HG03135 (cell line): ENCODE measurements around the gene CFAP54.
A peak's percentile ranks its signal among the peaks of the same experiment; 100 is the strongest.
"Not testable (repeated sequence)": the region's sequence is repeated elsewhere in the genome, so short reads cannot be mapped to it uniquely, and the experiment has no call there.

ENCODE experiments used
- ATAC-seq: cut with Tn5 transposase; IDR thresholded peaks from one replicate; pipeline ENCODE4 v1.9.1; 2021; ENCODE audit warnings: mild to moderate bottlenecking, moderate library complexity; ENCODE audit not compliant: unreplicated experiment

Gene CFAP54

DNA sequence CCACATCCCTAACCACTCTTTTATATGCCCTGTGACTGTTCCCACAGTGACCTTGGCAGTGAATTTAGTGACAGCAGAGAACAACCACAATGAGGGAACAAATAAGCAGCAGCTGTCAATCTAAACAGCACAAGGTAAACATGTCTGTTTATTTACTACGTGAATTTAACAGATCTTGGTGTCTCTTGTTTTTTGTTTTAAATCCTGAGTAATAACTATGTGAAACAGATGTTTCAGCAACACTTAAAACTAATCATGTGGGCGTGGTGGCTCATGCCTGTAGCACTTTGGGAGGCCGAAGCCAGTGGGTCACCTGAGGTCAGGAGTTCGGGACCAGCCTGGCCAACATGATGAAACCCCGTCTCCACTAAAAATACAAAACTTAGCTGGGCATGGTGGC is 17.0 kb upstream of the CFAP54 start:
- no peak for ATAC-seq

DNA sequence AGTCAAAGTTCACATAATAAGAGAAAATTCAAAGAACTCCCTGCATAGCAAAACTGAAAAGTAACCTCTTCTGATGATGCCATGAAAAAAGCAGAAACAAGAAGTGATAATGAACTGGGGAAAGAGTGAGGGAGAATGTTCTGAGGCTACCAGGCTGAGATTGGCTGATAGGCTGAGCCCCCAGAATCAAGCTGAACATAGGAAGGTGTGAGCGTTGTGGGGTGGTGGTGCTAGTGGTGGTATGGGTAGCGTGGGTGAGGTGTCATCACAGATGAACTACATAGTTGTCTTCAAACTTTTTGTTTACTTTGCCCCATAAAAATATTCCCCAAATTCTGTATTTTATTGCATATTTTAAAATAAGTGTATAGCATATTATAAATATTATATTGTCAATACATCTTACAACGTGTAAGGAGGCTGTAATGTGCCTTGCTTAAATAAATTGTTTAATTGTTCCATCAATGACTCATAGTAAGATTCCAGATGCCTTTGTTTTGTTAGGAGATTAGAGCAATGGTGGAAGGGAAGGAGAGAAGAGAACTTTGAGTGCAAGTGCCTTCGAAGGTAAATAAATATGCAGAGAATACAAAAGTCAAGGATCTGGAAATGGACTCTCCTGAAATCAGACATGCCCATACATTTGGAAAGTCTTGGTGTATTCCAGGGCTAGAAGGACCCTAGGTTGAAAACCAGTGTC is 15.8 kb upstream of the CFAP54 start:
- ATAC-seq, result no peak

DNA sequence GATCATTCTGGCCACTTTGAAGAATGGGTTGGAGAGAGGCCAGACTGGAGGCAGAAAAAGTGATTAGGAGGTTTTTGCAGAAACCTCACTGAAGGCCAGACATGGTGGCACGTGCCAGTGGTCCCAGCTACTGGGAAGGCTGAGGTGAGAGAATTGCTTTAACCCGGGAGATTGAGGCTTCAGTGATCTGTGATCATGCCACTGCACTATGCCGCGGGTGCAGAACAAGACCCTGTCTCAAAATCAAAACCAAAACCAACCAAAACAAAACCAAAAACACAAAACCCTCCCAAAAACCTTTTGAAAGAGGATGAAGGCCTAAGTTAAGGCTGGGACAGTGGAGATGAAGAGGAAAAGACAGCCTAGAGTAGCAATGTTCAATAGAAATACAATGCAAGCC is 15.2 kb upstream of the CFAP54 start:
- no peak for ATAC-seq

DNA sequence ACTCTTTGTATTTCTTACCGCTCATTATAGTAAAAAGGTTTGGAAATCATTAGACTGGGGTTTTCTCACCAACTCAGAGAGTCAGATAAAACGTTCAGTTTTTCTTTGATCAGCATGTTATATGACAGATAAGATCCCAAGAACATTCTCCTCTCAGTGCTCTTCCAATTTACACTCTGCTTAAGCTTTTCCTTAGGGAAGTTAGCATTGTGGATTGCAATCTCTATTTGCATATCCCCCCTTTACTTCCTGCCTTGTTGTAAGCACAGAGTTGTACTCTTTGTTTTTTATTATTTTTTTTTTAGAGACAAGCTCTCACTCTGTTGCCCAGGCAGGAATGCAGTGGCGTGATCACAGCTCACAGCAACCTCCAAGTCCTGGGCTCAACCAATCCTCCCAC is 11.4 kb upstream of the CFAP54 start:
- no peak for ATAC-seq

DNA sequence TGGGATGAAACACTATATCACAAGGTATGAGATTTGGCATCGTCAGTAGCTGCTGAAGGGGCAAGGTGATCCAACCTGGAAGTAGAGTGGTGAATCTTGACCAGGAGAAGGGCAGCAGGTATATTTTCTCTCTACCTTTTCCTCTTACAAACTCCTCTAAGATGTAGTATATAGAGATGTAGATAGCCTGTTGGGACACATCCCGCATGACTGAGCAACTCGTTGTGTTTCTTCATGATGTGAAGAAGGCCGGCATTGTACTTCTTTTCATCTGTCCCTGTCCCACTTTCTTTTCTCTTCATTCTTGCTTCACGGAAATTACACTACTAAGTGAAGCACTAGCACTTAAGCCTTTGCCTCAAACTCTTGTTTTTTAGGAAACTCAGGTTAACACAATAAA is 7.3 kb upstream of the CFAP54 start:
- no peak for ATAC-seq

DNA sequence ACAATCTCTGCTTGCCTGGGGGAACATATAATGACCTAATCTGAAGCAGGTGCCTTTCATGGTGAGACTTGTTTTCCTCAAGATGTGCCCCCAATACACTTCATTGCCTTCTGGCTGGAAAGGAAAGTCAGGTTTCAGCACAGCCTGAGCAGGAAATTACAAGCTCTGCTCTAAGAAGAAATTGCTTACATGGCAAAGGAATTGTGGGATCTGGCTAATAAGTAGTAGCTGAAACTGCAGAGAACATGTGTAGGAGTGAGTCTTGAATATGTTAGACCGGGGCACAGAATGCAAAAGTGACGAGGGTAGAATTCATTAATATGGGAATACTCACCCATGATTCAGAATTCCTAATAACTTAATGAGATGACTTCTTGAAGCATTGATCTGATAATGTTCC is 6.3 kb upstream of the CFAP54 start:
- no peak for ATAC-seq

DNA sequence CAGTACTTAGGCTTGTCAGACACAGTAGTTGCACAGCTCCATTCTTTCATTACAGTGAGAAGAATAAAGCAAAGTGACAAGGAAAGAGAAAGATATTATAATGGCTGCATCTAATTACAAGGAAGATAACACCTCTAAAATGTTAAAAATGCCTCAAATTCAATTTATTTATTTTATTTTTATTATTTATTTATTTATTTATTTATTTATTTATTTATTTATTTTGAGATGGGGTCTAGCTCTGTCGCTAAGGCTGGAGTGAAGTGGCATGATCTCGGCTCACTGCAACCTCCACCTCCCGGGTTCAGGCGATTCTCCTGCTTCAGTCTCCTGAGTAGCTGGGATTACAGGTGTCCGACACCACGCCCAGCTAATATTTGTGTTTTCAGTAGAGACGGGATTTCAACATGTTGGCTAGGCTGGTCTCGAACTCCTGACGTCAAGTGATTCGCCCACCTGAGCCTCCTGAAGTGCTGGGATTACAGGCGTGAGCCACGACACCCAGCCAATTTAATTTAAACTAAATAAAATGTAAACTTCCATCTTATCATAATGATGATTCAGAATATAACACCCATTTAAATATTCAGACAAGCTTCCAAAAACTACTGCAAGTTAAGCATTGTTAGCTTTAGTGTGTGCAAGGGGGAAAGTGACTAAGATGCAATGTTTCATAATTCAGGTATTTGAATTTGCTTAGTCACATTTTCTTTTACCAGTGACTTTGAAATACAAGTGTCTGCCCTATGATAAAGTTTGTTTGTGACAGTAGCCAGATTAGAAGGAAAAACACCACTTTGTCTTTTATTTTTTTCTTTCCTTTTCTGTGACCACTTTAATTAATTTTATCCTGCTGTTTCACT is 2.4 kb upstream of the CFAP54 start:
- no peak for ATAC-seq

DNA sequence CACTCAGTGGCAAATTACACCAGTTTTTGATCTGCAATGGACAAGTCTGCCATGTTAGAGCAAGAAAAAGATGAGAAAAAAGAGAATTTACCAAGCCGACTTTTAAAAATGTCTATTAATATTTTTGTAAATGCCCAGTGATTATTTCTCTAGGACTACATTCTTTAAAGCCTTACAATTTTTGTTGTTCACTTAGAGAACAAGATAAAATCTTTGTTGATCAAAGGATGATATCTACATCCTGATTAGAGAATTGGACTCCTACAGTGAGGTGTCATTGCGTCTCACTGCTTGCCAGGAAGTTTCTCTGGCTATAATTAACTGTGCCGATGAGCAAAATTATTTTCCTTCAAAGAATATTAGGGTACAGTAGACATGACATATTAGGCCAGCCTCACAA is 1.7 kb upstream of the CFAP54 start:
- ATAC-seq, result no peak

DNA sequence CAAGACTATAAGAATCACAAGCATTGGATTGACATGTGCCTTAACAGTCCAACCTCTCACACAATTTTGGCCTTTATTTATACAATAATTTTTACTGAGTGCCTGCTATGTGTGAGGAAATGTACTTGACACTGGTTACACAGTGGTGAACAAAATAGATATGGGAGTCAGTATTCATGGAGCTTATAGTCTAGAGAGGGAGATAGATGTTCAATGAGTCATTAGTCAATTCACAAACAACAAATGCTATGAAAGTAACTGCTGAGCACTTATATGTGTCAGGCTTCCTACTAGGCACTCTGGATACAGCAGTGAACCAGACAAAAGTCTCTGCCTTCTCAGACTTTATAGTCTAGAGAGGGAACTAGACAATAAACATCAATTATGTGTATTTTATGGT is 3.7 kb downstream of the CFAP54 start:
- ATAC-seq, result no peak

DNA sequence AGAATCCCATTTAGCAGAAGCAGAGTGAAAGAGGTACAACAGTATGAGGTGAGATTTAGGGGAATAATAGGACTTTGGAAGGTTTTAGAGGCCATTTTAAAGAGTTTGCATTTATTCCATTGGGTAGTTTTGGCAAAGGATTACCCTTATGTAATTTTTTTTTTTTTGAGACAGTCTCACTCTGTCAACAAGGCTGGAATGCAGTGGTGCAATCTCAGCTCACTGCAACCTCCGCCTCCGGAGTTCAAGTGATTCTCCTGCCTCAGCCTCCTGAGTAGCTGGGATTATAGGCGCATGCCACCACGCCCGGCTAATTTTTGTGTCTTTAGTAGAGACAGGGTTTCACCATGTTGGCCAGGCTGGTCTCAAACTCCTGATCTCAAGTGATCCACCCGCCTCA is 4.8 kb downstream of the CFAP54 start:
- not testable (repeated sequence) for ATAC-seq

DNA sequence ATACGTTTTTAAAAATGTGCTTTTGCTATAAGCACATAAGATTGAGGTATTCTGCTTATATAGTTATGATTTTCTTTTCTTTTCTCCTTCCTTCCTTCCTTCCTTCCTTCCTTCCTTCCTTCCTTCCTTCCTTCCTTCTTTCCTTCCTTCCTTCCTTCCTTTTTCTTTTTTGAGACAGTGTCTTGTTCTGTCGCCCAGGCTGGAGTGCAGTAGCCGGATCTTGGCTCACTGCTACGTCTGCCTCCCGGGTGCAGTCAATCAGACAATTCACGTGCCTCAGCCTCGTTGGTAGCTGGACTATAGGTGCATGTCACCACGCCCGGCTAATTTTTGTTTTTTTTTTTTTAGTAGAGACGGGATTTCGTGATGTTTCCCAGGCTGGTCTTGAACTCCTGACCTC is 5.8 kb downstream of the CFAP54 start:
- ATAC-seq, result no peak

DNA sequence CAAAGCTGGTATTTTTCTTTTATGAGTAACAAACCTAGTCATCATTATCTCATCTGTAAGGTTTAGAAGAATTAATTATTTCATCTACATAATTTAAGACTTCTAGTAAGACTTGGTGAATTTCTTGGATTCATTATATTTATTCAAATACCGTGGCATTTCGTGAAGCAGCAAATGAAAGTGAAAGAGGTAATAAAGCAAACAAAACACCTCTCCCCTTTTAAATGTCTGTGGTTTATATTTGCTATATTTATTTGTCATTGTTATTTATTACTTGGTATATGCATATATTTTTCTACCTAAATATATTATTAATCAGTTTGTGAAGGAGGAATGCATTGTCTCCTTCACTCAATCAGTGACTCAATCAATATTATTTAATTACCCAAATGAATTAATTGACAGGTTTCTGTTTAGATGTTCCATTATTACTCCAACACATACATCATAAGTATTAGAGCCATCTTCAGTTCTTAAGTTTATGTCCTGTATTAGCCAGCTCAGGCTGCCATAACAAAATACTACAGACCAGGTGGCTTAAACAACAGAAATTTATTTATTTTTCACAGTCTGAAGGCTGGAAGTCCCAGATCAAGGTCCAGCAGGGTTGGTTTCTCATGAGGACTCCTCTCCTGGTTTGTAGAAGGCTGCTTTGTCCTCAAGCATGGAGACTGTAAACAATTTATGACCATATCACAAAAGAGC is 6.6 kb downstream of the CFAP54 start:
- ATAC-seq, result peak; percentile 66

DNA sequence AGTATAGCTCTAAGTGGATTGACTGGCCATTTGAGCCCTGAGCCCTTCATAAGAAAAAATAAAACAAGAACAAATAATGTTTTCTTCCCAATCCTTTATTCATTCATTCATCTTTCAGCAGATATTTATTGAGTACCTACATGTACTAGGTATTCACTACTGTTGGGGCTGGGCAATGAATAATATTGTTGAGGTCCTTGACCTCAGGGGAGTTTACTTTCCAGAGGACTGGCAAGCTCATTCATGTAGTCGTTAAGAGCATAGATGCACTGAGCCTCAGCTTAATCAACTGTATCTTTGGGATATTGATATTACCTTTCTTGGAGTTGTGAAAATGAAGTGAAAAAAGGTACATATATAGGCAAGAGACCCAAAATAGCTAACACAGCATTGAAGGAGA is 7.6 kb downstream of the CFAP54 start:
- ATAC-seq, result no peak

DNA sequence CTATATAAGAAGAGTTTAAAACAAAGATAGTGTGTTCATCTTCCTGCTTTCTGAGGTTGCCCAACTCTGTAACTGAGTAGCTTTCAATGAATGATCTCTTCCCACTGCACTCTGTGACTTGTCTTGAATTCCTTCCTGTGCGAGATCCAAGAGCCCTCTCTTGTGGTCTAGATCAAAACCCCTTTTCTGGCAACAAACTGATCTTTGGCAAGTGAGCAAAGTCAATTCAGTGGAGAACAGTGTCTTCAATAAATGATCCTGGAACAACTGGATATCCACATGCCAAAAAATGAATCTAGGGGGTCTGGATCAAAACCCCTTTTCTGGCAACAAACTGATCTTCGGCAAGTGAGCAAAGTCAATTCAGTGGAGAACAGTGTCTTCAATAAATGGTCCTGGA is 8.5 kb downstream of the CFAP54 start:
- no peak for ATAC-seq

DNA sequence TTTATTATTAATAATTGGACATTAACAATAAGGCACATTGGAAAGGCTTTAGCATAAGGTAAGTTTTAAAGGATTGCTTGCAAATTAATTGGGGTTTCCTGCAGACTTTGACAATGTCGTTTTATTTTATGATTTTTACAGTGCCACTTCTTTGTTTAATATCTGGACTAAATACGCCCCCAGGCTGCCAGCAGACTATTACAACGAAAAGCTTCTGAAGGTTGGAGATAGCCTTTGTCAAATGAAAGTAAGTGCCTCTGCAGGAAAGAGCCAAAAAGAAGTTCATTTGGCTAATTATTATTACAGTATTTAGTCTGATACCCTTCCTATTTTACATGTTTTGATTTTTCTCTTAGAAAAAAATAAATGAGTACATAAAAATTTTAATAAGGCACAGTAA is 11.3 kb downstream of the CFAP54 start:
- ATAC-seq, result no peak

DNA sequence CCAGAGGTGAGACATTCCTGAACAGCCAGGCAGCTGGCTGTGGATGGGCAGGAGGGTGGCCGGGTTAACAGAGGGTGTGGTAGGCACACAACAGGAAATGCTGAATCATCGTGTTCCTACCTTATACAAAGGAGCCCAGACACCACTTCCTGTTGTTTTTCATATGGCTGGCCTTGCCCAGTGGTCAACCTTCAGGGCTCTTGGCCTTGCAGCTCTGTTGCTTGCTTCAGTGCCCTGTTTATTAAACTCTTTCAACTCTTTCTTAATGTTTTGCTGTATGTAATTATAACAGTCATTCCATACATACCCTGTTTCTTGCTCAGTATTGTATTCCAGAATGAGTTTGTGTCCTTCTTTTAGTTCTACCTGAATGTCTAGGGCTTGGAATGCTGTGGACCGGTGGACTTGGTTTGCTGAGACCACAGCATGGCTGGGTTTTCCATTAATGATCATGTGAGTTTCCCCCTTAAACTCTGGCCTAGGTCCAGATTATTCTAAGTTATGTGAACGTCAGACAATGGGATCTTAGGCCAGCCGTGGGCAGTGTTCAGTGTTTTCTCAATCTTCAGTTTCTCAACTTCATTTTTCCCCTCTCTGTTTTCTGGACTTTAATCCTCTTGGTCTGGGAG is 11.9 kb downstream of the CFAP54 start:
- ATAC-seq, result peak; percentile 72

DNA sequence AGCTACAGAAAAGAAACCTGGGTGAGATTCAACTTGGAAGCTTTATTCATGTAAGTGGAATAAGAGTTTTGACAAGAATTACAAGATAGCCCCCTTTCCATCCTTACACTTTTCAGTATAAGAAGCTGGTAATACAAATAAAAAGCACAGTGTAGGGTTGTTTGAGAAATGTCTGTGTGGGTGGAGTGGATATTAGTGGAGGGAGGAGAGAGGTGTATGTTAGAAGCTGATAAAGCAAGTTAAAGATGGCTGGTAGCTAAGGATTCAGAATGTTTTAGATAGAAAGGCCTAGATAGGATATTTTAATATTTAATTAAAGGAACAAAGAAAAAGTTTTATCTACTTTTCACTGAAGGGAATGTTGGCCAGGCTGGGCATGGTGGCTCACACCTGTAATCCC is 12.5 kb downstream of the CFAP54 start:
- ATAC-seq, result no peak

DNA sequence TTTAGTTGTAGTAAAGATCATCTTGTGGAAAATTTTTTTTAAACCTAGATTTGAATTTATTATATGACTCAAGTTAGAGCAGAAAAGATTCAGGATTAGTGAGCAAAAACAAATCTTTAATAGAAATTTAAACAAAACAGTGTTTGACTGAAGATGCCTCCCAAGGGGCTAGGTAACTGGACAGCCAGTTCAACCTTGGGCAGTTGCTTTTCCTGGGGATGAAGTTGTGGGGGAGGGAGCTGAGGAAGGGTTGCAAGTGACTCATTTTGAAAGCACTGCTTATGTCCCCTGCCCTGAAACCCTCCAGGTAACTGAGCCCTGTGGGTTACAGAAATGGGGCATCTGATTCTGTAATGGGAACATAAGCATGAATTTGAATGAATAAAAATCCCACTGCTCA is 13.1 kb downstream of the CFAP54 start:
- ATAC-seq, result peak; percentile 46

DNA sequence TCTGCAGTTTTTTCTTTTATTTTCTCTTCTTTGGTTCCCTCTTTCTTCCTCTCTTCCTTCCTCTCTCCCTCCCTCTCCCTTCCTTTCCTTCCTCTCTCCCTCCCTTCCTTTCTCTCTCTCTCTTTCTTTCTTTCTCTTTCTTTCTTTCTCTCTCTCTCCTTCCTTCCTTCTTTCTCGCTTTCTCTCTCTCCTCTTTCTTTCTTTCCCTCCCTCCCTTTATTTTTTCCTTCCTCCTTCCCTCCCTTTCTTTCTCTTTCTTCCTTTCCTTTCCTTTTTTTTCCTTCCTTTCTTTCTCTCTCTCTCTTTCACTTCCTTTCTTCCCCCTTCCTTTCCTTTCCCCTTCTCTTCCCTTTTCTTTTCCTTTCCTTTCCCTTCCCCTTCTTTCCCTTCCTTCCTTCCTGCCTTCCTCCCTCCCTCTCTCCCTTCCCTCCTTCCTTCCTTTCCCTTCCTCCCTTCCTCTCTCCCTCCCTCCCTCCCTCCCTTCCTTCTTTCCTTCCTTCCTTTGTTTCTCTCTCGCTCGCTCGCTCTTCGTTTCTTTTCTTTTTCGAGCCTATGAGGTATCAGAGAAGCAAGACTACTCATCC is 13.7 kb downstream of the CFAP54 start:
- ATAC-seq, result no peak

DNA sequence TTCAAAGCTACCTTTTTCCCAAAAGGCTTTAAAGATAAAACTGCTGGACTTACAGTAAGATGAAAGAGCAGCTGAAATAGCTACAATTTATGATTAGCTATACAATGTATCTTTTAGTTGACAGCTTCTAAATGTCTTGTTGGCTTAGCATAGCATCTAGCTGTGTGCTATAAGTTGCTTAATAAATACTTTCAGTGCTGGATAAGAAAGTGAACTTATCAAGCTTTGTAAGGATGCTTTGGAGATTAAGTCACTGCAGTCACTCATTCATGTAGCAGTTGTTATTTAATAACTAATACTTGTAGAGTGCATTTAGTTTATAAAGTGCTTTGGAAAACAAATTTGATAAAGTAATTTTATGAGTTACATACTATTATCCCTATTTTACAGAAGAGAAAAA is 14.6 kb downstream of the CFAP54 start:
- no peak for ATAC-seq

DNA sequence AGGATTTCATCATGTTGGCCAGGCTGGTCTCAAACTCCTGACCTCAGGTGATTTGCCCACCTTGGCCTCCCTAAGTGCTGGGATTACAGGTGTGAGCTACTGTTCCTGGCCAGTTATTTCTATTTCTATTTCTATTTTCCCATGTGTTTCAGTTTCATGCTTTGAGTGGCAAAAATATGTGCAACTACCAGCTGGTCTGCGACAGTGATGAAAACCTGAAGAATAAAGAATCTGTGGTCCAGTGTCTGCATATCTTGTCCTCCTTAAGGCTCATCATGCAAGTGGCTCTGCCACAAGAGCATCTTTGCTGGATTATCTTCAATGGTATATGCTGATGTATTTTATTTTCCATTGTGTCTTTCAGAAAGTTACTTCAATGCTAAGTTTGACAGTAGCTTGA is 17.4 kb downstream of the CFAP54 start:
- no peak for ATAC-seq
